GM21825 (cell line): ENCODE data around the gene GGT6.
"Not testable (repeated sequence)": the region's sequence is repeated elsewhere in the genome, so short reads cannot be mapped to it uniquely, and the experiment has no call there.

Source experiments
- ATAC-seq: cut with Tn5 transposase; IDR thresholded peaks from one replicate; pipeline ENCODE4 v1.9.1; 2021; ENCODE audit warnings: mild to moderate bottlenecking, moderate library complexity; ENCODE audit not compliant: unreplicated experiment

GGT6 gene, protein sequence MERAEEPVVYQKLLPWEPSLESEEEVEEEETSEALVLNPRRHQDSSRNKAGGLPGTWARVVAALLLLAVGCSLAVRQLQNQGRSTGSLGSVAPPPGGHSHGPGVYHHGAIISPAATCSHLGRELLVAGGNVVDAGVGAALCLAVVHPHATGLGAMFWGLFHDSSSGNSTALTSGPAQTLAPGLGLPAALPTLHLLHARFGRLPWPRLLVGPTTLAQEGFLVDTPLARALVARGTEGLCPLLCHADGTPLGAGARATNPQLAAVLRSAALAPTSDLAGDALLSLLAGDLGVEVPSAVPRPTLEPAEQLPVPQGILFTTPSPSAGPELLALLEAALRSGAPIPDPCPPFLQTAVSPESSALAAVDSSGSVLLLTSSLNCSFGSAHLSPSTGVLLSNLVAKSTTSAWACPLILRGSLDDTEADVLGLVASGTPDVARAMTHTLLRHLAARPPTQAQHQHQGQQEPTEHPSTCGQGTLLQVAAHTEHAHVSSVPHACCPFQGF

DNA sequence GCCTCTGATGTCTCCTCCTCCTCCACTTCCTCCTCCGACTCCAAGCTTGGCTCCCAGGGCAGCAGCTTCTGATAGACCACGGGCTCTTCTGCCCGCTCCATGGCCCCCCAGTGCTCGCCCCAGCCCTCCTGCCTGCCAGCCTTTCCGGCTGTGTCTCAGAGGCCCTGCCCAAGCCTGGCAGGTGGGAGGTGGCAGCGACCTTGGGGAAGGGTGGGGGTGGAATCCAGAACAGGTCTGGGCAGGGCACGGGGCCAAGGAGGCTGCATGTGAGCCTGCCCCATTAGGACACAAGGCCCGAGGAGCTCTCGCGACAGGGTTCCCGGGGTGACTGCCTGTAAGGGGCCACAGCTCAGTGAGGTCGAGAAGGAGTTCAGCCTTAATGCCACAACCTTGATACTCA is at the start of gene GGT6:
Gene GGT6, minus strand, starts transcription at position 157 of the 400 bp plus-strand sequence. Its CDS starts 56 bp downstream, at position 101.
- no peak for ATAC-seq

DNA sequence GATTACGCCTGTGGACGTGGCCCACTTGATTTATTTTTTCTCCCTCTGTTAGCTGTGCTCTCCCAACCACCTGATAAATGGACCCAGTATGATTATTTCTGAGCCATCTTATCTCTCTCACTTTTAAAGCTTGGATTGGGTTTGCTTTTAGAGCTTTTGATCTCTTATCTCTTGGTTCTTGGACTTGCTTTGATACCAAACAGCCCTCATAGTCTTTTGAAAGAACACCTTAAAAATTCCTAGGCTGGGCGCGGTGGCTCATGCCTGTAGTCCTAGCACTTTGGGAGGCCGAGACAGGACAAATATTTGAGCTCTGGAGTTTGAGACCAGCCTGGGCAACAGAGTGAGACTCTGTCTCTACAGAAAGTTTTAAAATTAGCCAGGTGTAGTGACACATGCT is 49.8 kb upstream of the GGT6 start:
- ATAC-seq: no peak

DNA sequence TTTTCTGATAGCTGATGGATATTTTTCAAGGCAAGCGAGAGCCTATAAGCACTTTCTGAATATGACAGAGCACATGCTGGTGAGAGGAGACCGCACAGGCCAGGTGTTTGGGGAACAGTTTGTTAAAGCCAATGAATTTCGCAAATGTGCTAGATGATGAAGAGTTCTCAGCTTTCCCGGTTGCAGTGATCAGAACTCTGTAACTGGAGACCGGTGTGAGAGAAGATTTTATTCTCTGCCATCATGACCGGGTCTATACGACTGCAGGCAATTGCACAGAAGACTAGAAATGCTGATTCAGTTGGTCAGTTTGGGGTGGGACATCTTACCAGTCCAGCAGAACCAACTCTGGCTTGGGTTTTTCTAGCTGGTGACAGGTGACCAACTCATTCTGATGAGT is 49.4 kb upstream of the GGT6 start:
- ATAC-seq: no peak

DNA sequence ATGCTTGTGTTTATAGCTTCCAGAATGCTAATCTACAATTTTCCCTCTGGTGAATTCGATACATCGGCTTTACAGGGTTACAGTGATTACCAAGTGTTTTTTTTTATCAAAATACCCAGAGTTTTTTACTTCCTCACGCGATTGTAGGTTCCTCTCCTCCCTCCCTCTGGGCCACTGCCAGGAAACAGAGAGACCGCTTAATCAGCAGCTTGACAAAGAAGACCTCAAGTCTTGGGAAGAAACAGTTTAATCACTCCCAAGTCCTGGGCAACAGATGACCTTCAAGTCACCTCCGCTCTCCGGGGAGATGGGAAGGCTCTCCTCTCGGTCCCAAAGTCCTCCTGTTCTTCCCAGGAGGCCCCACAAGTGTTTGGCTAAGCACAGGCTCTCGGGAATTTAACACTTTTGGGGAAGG is 47.4 kb upstream of the GGT6 start:
- ATAC-seq: no peak

DNA sequence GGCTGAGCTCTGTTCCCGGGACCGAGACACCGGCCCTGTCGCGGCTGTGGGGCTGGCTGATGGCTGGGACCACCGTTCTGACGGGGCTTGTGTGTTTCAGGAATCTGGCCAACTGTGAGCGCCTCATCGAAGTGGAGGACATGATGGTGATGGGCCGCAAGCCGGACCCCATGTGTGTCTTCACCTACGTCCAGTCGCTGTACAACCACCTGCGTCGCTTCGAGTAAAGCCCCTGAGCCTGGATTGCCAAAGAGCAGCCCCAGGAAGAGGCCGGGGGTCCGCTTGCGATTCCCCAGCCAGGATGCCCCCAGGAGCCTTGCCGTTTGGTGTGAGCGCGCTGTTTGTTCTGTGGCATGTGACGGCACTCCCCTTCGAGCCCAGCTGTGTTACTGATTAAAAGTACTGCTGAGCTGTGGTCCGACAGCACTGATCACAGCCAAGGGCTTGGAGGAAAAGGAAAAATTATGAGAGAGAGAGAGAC is 46.9 kb upstream of the GGT6 start:
- no peak for ATAC-seq

DNA sequence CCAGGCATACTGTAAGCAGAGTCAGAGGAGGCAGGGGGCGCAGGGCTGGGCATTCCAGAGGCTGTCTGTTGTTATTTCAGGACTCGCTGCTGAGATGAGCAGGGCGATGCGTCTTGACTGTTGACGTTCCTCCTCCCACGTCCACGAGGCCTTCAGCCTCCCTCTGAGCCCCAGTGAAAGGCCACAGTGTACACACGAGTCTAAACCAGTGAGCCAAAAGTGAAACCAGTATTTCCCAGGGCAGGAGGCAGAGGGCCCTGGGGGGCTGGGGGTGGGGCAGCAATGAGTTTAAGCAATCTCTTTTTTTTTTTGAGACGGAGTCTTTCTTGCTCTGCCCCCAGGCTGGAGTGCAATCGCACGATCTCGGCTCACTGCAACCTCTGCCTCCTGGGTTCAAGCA is 45.4 kb upstream of the GGT6 start:
- no peak for ATAC-seq

DNA sequence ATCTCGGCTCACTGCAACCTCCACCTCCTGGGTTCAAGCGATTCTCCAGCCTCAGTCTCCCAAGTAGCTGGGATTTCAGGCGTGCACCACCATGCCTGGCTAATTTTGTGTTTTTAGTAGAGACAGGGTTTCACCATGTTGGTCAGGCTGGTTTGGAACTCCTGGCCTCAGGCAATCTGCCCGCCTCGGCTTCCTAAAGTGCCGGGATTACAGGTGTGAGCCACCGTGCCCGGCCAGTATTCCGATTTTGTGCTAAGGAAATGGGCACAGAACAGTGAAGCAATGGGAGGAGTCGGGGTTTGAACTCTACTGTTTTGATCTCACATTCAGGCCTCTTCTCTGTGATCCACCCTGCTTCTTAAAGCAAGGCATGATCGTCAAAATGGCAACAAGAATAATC is 44.4 kb upstream of the GGT6 start:
- ATAC-seq: not testable (repeated sequence)

DNA sequence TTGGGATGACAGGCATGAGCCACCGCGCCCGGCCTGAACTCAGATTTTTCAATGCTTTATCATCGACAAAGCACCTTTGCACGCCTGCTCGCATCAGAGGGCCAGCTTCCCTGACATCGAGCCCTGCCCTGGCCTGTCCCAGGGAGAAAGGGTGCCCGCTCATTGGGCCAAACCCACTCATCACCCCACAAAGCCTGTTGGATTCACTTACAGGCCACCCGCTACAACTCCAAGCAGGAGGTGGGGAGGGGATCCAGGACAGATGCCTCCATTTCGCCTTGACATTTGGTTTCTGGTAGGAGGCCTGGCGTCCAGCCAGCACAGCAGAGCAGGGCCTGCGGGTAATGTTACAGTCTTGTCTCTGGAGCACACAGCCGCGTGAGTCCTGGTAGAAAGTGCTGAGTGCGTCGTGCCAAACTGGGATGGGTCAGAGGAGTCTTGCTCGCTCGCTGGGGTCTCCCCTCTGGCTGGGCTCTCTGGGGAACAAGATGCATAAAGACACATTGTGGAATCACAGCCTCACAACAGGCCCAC is 43.8 kb upstream of the GGT6 start:
- ATAC-seq: no peak

DNA sequence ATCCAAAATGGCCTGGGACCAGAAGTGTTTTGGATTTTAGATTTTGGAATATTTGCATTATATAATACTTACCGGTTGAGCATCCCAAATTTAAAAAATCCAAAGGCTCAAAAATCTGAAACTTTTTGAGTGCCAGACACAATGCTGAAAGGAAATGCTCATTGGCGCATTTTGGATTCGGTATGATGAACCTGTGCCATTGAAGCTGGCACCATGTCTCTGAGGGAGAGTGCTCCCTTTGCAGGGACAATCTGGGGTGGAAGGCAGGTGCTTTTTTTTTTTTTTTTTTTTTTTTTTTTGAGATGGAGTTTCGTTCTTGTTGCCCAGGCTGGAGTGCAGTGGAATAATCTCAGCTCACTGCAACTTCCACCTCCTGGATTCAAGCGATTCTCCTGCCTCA is 41.7 kb upstream of the GGT6 start:
- no peak for ATAC-seq

DNA sequence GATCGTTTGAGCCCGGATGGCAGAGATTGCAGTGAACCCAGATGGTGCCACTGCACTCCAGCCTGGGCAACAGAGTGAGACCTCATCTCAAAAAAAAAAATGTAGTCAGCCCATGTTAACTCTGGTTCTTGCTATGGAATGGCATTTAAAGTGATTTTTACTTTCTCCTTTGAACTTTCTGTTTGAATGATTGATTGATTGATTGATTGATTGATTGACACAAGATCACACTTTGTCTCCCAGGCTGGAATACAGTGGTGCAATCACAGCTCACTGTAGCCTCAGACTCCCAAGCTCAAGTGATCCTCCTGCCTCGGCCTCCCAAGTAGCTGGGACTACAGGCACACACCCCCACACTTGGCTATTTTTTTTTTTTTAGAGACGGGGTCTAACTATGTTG is 40.9 kb upstream of the GGT6 start:
- no peak for ATAC-seq

DNA sequence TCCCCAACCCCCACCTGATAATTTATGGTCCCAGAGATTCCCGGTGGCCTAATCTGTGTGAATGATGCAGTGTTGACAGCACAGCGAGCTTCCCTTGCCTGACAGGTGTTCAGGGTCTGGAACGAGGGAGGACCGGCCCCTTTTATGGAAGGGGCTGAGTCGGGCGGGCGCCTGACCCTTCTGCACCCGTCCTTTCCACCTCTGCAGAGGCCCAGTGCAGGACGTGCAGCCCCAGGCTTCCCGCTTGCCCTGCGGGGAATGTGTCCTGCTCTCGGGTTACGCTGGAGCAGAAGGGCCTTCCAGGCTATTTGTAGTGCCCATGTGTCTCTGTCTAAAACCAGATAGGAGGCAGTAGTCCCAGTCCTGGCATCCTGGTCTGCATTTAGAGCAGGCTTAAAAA is 40.2 kb upstream of the GGT6 start:
- ATAC-seq: no peak

DNA sequence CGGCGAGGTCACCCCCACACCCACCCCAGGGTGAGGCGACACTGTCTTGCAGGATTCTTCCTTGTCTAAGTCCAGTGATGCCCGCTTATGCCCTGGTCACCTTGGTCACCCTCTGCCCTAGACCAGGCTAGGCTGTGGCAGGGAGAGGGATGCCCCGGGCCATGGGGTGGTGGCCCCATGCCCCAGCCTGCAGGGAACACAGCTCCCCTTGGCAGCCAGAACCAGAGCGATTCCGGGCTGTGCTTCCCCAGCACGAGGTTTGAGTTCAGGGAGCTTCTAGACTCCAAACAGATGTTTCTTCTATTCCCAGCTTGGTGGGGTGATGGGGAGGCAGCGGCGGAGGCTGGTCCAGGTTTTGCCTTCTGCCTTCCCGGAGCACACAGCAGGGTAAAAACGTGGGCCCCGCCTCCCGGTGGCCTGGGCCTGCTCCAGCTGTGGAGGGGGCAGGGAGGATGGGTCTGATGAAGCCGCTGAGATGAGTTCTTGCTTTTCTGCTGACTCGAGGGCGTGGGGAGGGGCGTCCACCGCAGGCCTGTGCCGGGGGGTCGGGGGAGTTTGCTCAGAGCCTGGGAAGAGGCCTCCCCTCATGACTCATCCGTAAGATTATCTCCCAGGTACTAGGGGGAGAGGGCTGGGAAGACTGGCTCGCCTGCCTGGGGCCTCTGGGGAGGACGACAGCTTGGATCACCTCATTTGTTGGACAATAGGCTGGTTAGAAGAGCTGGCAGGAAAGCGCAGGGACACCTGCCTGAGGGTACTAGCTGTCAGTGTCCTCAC is 39.3 kb upstream of the GGT6 start:
- no peak for ATAC-seq

DNA sequence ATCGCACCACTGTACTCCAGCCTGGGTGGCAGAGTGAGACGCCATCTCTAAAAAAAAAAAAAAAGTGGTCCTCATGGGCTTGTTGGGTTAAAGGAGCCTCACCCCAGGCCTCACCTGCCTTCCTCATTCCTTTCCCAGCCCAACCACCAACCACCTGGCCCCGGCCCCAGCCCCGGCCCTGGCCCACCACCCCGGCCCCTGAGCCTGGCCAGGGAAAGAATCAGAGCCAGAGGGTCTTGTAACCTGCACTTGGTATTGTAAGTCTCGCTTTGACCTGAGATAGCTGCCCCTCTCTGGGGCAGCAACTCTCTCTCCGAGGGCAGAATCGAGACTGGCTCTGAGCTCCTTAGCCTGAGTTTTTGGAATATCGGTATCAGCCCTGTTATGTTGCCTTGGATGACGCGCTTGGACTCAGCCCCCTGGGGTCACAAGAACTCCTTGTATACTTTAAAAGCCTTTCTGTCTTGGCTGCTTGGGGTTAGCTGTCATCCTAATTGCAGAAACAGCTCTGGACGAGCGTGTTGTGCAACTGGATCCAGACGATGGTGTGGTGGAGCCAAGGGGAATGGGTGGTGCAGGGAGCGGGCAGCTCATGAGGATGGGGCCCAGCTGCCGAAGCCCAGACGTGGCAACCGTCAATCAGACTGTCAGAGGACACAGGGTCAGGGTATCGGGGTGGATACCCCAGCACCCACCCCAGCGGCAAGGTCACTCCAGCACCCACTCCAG is 38.6 kb upstream of the GGT6 start:
- ATAC-seq: no peak

DNA sequence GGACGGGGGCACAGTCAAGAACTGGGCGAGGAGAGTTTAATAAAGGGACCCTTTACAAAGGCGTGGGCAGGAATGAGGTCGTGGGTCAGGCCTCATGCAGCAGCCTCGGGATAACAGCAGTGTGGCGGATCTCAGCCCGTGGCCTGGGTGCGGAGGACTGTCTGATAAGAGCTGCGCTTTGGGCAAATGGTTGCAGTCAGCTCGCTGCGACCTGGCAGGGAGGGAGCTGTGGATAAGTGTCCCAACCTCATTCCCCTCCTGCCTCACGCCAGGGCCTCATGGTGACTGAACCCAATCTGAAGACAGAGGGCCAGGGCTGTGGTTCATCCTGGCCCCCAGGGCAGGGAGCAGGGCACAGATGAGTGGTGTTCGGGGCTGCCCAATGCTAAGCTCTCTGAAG is 37.6 kb upstream of the GGT6 start:
- ATAC-seq: no peak

DNA sequence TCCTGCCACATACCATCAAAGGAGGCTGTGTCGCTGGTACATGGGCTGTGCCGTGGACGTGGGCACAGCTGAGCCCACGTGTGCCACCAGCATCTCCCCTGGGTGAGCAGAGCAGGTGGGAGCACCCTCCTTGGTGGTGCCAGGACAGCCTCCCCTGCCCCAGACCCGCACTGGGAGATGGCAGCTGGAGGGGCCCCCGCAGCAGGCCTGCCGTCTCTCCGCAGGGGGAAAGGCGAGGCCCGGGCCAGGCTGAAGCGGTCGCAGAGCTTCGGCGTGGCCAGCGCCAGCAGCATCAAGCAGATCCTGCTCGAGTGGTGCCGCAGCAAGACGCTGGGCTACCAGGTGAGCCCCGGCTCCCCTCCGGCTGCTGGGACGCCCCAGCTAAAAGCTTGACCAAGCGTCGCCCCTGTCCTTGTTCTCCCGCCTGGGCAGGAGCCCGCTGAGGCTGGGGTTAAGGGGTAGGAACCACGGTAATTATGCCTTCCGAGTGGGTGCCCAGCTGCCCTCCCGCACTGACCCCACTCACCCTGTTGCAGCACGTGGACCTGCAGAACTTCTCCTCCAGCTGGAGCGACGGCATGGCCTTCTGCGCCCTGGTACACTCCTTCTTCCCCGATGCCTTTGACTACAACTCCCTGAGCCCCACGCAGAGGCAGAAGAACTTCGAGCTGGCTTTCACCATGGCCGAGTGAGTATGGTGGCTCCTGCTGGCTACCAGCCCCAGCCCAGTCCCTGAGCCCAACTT is 36.4 kb upstream of the GGT6 start:
- no peak for ATAC-seq

DNA sequence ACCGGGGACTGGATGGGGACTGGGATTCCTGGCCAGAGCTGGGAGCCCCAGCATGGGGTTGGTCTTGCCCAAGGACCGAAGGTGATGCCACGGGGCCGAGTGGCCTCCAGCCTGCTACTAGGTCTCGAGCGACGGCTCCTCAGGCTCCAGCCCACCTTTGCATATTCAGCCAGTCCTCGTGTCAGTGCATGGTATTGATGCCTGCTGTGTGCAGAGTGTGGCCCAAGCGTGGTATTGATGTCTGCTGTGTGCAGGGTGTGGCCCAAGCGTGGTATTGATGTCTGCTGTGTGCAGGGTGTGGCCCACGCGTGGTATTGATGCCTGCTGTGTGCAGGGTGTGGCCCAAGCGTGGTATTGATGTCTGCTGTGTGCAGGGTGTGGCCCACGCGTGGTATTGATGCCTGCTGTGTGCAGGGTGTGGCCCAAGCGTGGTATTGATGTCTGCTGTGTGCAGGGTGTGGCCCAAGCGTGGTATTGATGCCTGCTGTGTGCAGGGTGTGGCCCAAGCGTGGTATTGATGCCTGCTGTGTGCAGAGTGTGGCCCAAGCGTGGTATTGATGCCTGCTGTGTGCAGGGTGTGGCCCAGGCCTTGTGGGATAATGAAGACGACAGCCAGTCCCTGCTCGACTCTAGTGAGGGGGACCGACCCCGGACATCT is 35.4 kb upstream of the GGT6 start:
- ATAC-seq: not testable (repeated sequence)

DNA sequence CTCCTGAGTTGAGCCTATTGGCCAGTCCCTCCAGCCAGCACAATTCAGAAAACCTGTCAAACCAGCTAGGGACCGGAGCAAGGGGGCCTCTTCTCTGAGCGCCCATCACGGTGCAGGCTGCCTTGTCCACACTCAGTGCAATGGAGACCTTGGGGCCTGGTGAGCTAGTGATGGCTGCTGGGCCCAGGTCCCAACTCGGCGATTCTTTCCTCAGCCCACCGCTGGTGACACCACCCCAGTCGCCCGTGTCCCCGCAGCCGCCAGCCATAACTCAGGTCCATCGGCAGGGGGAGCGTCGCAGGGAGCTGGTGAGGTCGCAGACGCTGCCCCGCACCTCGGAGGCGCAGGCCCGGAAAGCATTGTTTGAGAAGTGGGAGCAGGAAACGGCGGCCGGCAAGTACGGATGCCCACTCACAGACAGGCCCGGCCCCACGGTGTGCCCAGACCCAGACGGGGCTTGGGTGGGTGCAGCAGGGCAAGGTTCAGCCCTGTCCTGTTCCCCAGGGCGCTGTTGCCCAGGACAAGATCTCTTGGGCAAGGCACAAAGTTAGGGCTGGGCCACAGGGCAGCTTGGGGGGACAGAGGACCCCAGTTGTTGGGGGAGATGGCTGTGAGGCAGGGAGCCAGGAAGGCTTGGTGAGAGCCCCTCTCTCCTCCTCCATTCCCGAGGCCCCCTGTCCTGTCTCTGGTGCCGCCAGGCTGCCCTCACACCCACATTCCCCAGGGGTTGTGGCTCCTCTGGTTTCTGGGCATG is 34.7 kb upstream of the GGT6 start:
- ATAC-seq: no peak

DNA sequence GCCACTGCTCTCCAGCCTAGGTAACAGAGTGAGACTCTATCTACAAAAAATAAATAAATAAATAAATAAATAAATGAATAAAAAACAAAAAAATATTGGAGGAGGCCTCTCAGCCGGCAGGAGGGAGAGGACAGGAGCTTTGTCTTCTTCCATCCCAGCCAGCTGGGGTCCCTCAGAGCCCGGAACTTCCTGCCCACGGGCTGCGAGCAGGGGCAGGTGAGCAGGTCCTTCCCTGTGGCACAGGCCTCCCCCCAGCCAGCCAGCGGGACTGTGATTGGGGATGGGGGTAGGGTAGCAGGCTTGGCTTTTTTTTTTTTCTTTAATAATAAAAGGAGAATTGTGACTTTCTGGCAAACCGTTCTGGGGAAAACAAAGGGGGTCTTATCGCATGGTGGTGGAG is 34.0 kb upstream of the GGT6 start:
- no peak for ATAC-seq

DNA sequence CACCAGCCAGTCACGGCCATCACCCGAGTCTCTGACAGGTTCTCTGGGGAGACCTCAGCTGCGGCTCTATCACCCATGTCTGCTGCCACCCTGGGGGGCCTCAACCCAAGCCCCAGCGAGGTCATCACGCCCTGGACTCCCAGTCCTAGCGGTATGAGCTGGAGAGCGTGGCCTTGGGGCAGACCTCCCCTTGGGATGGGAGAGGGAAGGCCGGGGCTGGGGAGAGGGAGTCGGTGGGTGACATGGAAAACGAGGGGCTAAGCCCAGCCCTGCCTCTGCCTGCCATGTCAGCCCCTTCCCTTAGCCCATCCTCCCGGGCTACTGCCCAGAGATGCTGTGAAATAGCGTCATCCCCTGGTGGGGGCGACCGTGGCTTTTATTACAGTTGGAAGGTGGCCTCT is 32.6 kb upstream of the GGT6 start:
- ATAC-seq: no peak
